Left cardiac atrium (tissue), 4 donors: ENCODE measurements around the gene SH2D3C. TPM values are rescaled to one million over a fixed set of nuclear protein-coding genes. Genes with fewer than 3 reads are reported as not detected.
A peak's percentile ranks its signal among the peaks of the same experiment; 100 is the strongest.

Experiments used
- ATAC-seq, 2 donors: fragments of 200-7000 bp; cut with Tn5 transposase; one replicate each; pipeline ENCODE4 v1.9.1; 2020; ENCODE audit warnings: mild to moderate bottlenecking in 2 of 2, moderate library complexity in 2 of 2
- DNase-seq: peaks from one replicate; pipeline ENCODE4 v3.0.0-alpha.2; 2020
- intact Hi-C, 2 donors: fragments of 100-400 bp; cut with DNase I; formaldehyde crosslinking; loops; one replicate each; pipeline versions ENCODE4 v1.14.1 to v1.15.1; 2022 to 2023
- total RNA-seq, 2 donors: library from RNA; stranded (reverse); fragmentation: NEBNext Ultra II Directional; extraction: Animal tissue kit (Norgen Biotek cat#: 25700); gene quantifications; one replicate each; pipeline ENCODE4 v1.2.1, GENCODE V29; 2021
- donor health status: DM: no; HTN: yes; CAD: no.
- donor health status: DM: no; HTN: yes; CAD: no; lungs with severe emphysema.
- donor health status: DM: yes; HTN: yes; CAD: no.
- donor health status: Dilated cardiomyopathy.

Gene SH2D3C
- total RNA-seq, 2 donors from 2014 or later: 18.4 to 21.5 TPM

DNA sequence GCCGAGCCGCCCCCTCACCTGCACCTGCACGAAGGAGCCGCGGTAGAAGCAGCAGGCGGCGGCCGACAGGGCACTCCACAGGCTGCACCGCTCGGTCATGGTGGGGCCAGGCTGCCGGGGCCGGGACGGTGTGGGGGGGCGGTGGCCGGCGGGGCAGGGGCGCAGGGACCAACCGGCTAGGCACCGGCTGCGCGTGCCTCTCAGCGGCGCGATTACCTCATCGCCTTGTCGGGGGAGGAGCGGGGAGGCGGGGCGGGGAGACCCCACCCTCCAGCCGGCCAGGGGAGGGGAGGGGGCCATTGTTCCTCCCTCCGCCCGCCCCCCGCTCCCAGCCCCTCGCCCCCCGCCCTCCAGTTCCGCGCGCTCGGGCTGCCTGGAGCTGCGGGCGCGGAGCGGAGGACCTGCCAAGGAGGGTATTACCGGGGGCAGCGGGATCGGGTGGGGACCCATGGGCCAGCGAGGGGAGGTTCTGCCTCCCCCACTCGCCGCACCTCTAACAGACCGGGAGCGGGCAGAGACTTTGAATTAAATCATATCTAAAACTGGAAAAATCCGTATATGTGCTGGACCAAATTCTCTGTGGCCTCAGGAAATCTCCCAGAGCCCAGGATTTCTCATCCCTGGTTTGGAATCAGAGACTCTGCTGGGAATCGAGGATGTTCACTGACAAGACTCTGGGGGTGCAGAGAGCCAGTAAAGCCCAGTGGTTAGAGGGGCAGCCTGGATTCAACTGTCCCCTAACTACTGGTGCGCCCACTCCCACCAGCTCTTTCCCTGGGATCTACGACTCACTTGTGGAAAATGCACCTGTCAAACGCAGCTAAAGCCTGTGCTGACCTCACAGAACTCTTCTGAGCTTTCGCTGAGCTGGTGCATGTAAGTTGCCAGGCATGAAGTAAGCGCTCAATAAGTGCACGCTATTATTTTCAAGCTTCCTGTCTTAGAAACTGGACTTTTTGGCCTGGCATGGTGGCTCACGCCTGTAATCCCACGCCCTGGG, 23.1 kb downstream of the SH2D3C start:
- DNase-seq (no peak), ATAC-seq (peak; percentile 40 to 46)
- intact Hi-C loops: no loop called here

DNA sequence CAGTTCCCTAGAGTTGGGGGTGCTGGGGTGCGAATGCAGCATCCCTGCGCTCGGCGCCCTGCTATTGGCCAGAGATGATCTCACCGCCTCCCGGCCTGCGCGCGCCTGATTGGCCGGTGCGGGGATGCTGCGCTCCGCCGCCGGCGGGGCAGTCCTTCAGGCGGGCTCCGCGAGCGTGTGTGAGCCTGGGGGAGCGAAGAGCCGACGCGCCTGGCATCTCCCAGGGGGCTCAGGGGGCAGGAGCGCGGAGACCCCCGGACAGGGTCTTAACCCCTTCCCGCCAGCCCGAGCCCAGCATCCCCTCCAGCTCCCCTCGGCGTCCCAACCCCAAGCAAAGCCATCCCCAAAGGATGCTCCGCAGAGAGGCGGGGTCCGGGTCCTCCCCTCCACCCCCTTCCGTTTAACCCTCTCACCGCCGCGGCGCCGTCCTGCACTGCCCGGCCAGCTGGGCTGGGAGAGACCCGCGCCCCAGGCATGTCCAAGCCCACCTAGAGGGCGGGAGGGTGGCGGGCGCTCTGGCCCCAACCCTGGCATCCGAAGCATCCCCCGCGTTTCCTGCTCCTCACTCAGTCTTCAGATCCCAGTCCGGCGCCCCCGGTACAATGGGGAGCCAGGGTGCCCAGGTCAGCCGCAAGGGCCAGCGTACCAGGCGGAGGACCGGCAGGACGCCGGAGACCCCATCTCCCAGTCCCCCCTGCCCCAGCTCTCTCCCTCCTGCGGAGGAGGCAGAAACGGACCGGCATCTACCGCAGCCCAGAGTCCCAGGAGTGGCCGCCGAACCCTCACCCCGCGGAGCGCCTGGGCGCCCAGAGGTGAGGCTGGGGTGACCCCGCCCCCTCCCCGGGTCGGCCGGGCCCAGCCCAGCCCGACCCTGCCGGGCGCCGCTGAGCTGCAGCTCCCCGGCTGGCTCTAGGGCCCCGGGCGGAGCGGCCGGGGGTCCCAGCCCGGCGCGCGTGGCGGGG, 24.1 kb downstream of the SH2D3C start:
- DNase-seq (no peak), ATAC-seq (peak in 1 of 2 donors; percentile 55)
- intact Hi-C loops: no loop called here

- ATAC-seq (no peak), DNase-seq (no peak)
- intact Hi-C loops: no loop called here
Measured at GRCh38 chr9:127753622-127754021, 24.8 kb downstream of the SH2D3C start.

- DNase-seq (no peak), ATAC-seq (no peak)
- intact Hi-C loops: no loop called here
Measured at GRCh38 chr9:127753148-127753547, 25.3 kb downstream of the SH2D3C start.

DNA sequence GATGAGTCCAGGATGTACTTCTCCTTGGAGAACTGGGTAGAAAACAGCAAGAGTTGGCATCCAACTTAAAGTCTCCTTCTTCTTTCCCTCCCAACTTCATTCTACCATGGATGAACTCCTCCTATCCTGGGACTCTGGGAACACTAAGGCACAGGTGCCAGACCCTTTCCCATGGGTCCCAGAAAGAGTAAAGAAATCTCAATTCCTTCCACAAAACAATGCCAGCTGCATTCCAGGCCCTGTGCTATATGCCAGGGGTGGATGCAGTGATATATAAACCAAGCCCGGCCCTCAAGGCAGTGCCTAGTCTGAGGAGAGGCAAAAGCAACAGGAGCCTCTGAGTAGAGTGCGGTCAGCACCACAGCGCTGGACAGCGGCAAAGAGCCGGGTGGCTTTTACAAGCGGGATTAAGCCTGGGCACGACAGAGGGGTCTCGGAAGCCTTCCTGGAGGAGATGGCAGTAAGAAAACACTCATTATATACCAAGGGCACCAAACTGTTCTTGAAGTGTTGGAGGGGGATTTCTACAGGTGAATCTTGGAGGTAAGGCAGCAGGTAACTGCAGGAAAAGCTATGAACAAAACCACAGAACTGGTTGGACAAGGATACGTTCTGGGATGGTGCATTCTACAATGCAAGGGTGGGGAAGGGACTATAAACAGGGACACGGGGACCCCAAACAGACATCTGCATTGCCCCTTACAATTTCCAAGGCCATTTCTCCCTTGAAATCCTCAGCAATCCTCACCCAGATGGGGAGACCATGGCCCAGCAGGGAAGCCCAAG, 27.0 kb downstream of the SH2D3C start:
- ATAC-seq: peak in 1 of 2 donors; percentile 13
- no peak for DNase-seq
- intact Hi-C loops: no loop called here

- no peak for ATAC-seq
- intact Hi-C loops: no loop called here
- DNase-seq: no peak
Measured at GRCh38 chr9:127749090-127749787, 29.2 kb downstream of the SH2D3C start.

DNA sequence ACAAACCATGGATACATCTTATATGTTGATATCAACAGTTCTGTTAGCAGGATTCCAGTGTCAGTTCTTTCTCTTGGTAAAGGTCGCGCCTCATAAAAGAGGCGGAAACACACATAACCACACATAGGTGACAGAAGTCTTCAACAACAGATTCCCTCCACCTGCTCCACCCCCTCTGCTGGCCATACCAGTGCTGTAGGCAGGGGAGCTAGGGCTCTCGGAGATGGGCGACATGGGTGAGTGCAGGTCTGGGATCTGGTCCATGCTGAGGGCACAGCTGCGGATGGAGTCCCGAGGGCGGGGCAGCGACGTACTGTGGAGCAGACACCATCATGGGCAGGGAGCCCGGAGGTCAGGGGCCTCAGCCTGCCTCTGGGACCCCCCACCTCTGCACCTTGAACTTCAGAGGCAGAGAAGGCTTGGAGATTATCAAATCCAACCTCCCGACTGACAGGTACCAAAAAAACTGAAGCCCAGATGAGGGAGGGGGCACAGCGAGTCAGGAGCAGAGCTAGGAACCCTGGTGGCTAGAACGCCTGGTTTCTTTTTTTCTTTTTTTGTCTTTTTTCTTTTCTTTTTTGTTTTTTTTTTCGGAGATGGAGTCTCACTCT, 31.4 kb downstream of the SH2D3C start:
- no peak for DNase-seq
- intact Hi-C loops: no loop called here
- no peak for ATAC-seq

GRCh38 chr9:127744398-127745110, 33.9 kb downstream of the SH2D3C start:
- DNase-seq: no peak

GRCh38 chr9:127742435-127743088, 35.9 kb downstream of the SH2D3C start:
- peak; percentile 32 to 42 for ATAC-seq
- intact Hi-C loops: no loop called here
- DNase-seq: no peak

More at GRCh38 chr9:127744398-127745110, 33.9 kb downstream of the SH2D3C start:
- intact Hi-C loops: no loop called here
- ATAC-seq: no peak

- ATAC-seq (peak; percentile 70 to 74), DNase-seq (peak; percentile 71)
- intact Hi-C loops: no loop called here
Measured at GRCh38 chr9:127741831-127742434, 36.5 kb downstream of the SH2D3C start.

GRCh38 chr9:127739614-127740330, 38.7 kb downstream of the SH2D3C start:
- intact Hi-C loops: loop anchor here (5.0 kb wide), 4 partner anchors 43 to 183 kb away; partner anchors contain the start of gene ST6GALNAC4 (in 1 of the 2)
- no peak for DNase-seq
- peak in 1 of 2 donors; percentile 29 for ATAC-seq

DNA sequence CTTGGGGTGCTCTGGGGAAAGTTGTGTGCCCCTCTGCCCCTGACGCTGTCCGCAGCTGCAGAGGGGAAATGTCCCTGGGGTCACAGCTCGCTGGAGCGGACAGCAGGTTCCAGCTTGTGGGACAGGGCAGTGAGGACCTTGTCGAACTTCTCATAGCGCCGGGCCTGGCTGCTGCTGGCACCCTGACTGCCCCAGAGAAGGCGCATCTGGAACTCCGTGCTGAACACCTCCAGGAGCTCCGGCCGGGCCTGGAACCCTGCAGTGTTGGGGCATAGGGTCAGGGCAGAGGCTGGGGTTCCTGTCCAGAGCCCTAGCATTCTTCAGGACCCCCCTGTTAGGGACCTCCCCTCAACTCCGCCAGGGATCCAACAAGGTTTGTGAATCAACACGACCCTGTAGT, 39.8 kb downstream of the SH2D3C start:
- intact Hi-C loops: loop anchor here (5.0 kb wide), 4 partner anchors 44 to 184 kb away; partner anchors contain the start of gene ST6GALNAC4 (in 1 of the 2)
- DNase-seq (no peak), ATAC-seq (no peak)

- ATAC-seq (no peak), DNase-seq (no peak)
- intact Hi-C loops: loop anchor here (2.0 to 5.0 kb wide), 5 partner anchors 47 to 187 kb away; partner anchors contain the start of gene ST6GALNAC4 (in 1 of the 2)
Measured at GRCh38 chr9:127735530-127736185, 42.8 kb downstream of the SH2D3C start.

- intact Hi-C loops: loop anchor here (1.0 to 5.0 kb wide), 6 partner anchors 47 to 187 kb away; partner anchors contain the start of gene ST6GALNAC4 (in 1 of the 2)
- ATAC-seq (peak; percentile 97 to 98), DNase-seq (peak; percentile 99)
Measured at GRCh38 chr9:127734747-127735529, 43.5 kb downstream of the SH2D3C start, which contains the start of gene TOR2A. TSS of gene TOR2A (minus strand) at chr9:127735294. CDS start at chr9:127735270, 24 bp downstream.
